Type B pancreatic cell (in vitro differentiated cells): ENCODE data around the gene MAP2. TPM values are rescaled to one million over a fixed set of nuclear protein-coding genes. Genes with fewer than 3 reads are reported as not detected.

Experiments used
- DNase-seq: peaks from one replicate; pipeline ENCODE4 v3.0.0; 2021; ENCODE audit warnings: mixed read lengths; ENCODE audit not compliant: unreplicated experiment; ENCODE audit errors: extremely low spot score
- H3K27ac Mint-ChIP-seq: 2 replicates; pipeline ENCODE4 v1.8.0; 2021; ENCODE audit warnings: mild to moderate bottlenecking, mixed read lengths
- H3K27me3 Mint-ChIP-seq: 2 replicates; pipeline ENCODE4 v1.8.0; 2021; ENCODE audit warnings: mixed read lengths
- H3K36me3 Mint-ChIP-seq: 2 replicates; pipeline ENCODE4 v1.8.0; 2021; ENCODE audit warnings: mixed read lengths
- H3K4me1 Mint-ChIP-seq: one replicate; pipeline ENCODE4 v1.8.0; 2021; ENCODE audit warnings: mixed read lengths; ENCODE audit not compliant: unreplicated experiment
- H3K4me3 Mint-ChIP-seq: 2 replicates; pipeline ENCODE4 v1.8.0; 2021; ENCODE audit warnings: mild to moderate bottlenecking, mixed read lengths
- H3K9me3 Mint-ChIP-seq: 2 replicates; pipeline ENCODE4 v1.8.0; 2021; ENCODE audit warnings: mixed read lengths
- total RNA-seq: library from RNA; stranded (reverse); gene quantifications from 2 replicates; pipeline ENCODE4 v1.2.1, GENCODE V29; 2021; ENCODE audit warnings: low replicate concordance
- TF ChIP-seq, protein P1 (sequence below): fragments of 200-600 bp; sonication (generic); conservative IDR thresholded peaks from 2 replicates; pipeline ENCODE4 v1.5.0; 2021; ENCODE audit warnings: antibody characterized with exemption, mild to moderate bottlenecking

Gene MAP2
- total RNA-seq, 1 donor from 2014 or later = 37.5 TPM

- Mint-ChIP-seq H3K36me3 (no peaks in the 10 kb centered on the region), H3K4me1 (no peaks in the 10 kb centered on the region), H3K27ac (no peak overlapping the region), H3K4me3 (no peak overlapping the region), H3K9me3 (no peaks in the 10 kb centered on the region), H3K27me3 (peaks cover 26% of the 10 kb centered on the region)
- no peak for DNase-seq
- TF ChIP-seq, protein P1, sequence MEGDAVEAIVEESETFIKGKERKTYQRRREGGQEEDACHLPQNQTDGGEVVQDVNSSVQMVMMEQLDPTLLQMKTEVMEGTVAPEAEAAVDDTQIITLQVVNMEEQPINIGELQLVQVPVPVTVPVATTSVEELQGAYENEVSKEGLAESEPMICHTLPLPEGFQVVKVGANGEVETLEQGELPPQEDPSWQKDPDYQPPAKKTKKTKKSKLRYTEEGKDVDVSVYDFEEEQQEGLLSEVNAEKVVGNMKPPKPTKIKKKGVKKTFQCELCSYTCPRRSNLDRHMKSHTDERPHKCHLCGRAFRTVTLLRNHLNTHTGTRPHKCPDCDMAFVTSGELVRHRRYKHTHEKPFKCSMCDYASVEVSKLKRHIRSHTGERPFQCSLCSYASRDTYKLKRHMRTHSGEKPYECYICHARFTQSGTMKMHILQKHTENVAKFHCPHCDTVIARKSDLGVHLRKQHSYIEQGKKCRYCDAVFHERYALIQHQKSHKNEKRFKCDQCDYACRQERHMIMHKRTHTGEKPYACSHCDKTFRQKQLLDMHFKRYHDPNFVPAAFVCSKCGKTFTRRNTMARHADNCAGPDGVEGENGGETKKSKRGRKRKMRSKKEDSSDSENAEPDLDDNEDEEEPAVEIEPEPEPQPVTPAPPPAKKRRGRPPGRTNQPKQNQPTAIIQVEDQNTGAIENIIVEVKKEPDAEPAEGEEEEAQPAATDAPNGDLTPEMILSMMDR = no peak
Measured at GRCh38 chr2:209753020-209753419, 329.2 kb downstream of the MAP2 start.

DNA sequence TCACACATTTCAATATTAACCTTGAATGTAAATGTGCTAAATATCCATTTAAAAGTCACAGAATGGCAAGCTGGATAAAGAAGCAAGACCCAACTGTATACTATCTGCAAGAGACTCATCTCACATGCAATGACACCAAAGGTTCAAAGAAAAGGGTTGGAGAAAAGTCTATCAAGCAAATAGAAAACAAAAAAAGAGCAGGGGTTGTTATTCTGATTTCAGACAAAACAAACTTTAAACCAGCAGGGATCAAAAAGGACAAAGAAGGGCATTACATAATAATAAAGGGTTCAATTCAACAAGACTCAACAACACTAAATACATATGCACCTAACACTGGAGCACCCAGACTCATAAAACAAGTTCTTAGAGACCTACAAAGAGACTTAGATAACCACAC, 333.3 kb downstream of the MAP2 start:
- no peaks in the 10 kb centered on the region for H3K9me3 Mint-ChIP-seq
- no peak overlapping the region for H3K4me3 Mint-ChIP-seq
- H3K27ac Mint-ChIP-seq = no peak overlapping the region
- DNase-seq = no peak
- no peaks in the 10 kb centered on the region for H3K4me1 Mint-ChIP-seq
- H3K27me3 Mint-ChIP-seq = peaks cover 41% of the 10 kb centered on the region
- TF ChIP-seq, protein P1 = no peak
- H3K36me3 Mint-ChIP-seq = no peaks in the 10 kb centered on the region

DNA sequence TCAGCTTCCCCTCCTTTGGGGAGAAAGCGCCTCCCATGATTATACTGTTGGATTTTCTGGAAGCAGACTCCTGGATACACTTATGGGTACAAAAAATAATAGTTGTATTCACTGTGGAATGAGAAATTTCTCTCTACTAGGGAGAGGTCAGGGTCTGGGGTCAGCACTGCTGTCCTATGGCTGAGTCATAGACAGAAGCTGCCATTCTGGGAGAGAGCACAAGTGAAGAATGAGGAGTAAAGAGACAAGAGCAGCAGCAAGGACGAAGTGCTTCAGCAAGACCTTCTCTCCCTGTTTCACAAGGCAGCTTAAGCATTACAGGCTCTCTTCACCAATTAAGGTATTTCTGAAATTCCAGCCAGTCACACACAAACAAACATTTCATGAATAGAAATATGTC, 337.7 kb downstream of the MAP2 start:
- H3K27me3 Mint-ChIP-seq = peaks cover 32% of the 10 kb centered on the region
- H3K4me3 Mint-ChIP-seq = no peak overlapping the region
- no peaks in the 10 kb centered on the region for H3K4me1 Mint-ChIP-seq
- DNase-seq = no peak
- H3K27ac Mint-ChIP-seq = no peak overlapping the region
- no peaks in the 10 kb centered on the region for H3K36me3 Mint-ChIP-seq
- no peaks in the 10 kb centered on the region for H3K9me3 Mint-ChIP-seq
- TF ChIP-seq, protein P1 = no peak

GRCh38 chr2:209762563-209762962, 338.7 kb downstream of the MAP2 start:
- peaks cover 24% of the 10 kb centered on the region for H3K27me3 Mint-ChIP-seq
- no peak overlapping the region for H3K4me3 Mint-ChIP-seq
- DNase-seq = no peak
- no peaks in the 10 kb centered on the region for H3K9me3 Mint-ChIP-seq
- no peaks in the 10 kb centered on the region for H3K4me1 Mint-ChIP-seq
- H3K36me3 Mint-ChIP-seq = no peaks in the 10 kb centered on the region
- TF ChIP-seq, protein P1 = no peak
- H3K27ac Mint-ChIP-seq = no peak overlapping the region

GRCh38 chr2:209763106-209763505, 339.3 kb downstream of the MAP2 start:
- DNase-seq = no peak
- H3K9me3 Mint-ChIP-seq = no peaks in the 10 kb centered on the region
- no peak overlapping the region for H3K27ac Mint-ChIP-seq
- TF ChIP-seq, protein P1 = no peak
- peaks cover 18% of the 10 kb centered on the region for H3K27me3 Mint-ChIP-seq
- no peak overlapping the region for H3K4me3 Mint-ChIP-seq
- H3K36me3 Mint-ChIP-seq = no peaks in the 10 kb centered on the region
- H3K4me1 Mint-ChIP-seq = no peaks in the 10 kb centered on the region

DNA sequence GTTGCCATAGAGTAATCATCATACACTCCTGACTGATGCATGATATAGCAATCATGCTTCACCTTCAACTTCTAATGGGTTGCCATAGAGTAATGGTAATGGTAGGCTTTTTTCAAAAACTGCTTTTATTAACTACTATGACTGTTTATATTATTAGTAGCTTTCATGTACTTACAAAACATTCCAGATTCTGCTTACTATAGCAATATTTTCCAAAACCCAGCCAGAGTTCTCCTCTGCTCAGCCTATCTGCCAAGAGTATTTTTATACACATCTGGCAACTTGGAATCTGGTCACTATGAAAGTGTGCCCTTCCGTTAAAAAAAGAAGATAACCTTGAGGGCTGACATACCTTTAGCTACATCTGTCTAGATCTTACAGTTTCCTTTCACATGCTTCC, 342.8 kb downstream of the MAP2 start:
- Mint-ChIP-seq H3K9me3 (no peaks in the 10 kb centered on the region), H3K36me3 (no peaks in the 10 kb centered on the region), H3K4me3 (no peak overlapping the region), H3K4me1 (no peaks in the 10 kb centered on the region), H3K27ac (no peak overlapping the region), H3K27me3 (peaks cover 27% of the 10 kb centered on the region)
- TF ChIP-seq, protein P1 = no peak
- no peak for DNase-seq
